Measurements from ENCODE around the gene DGCR8.

Gene DGCR8

DNA sequence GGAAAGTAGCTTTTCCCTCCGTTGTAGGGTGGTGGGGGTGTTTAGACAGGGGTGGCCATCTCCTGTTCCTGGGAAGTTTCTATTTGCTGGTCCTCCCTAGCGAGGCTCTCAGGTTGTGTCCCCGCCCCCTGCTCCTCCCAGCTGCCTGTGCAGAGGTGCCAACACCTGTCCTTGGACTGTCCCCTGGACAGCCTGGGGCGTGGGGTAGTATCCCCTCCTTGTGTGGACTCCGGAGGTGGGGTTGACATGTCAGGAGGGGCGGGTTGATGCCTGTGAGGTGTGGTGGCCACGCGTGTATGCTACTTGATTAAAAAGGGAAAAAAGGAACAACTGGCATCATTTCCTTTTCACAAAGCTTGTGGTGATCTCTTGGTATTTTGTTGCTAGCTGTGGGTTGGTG lies 21.6 kb downstream of the DGCR8 start:
- Histone ChIP-seq H3K9ac (no peak overlapping the region), H3K27ac (no peak overlapping the region), H3K4me3 (IDR thresholded peaks at IDR 0.05; ENCODE audit: insufficient read depth, low read depth, low read length) (no peak overlapping the region), H2AFZ (ENCODE audit: low read depth) (no peak overlapping the region), H4K20me1 (ENCODE audit: insufficient read depth) (no peaks in the 10 kb centered on the region), H3K4me2 (no peak overlapping the region), H3K79me2 (ENCODE audit: insufficient read depth, low read depth) (no peaks in the 10 kb centered on the region), H3K4me1 (ENCODE audit: low read depth, poor library complexity, severe bottlenecking) (no peaks in the 10 kb centered on the region), H3K36me3 (ENCODE audit: insufficient read depth) (peaks cover 6% of the 10 kb centered on the region; the same call in 1 of the 2 replicates), H3K27me3 (ENCODE audit: insufficient read depth, low read depth) (no peaks in the 10 kb centered on the region)
- TF ChIP-seq, protein P1, sequence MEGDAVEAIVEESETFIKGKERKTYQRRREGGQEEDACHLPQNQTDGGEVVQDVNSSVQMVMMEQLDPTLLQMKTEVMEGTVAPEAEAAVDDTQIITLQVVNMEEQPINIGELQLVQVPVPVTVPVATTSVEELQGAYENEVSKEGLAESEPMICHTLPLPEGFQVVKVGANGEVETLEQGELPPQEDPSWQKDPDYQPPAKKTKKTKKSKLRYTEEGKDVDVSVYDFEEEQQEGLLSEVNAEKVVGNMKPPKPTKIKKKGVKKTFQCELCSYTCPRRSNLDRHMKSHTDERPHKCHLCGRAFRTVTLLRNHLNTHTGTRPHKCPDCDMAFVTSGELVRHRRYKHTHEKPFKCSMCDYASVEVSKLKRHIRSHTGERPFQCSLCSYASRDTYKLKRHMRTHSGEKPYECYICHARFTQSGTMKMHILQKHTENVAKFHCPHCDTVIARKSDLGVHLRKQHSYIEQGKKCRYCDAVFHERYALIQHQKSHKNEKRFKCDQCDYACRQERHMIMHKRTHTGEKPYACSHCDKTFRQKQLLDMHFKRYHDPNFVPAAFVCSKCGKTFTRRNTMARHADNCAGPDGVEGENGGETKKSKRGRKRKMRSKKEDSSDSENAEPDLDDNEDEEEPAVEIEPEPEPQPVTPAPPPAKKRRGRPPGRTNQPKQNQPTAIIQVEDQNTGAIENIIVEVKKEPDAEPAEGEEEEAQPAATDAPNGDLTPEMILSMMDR (conservative IDR thresholded peaks at IDR 0.05; ENCODE audit: low read depth, low read length), result no peak

DNA sequence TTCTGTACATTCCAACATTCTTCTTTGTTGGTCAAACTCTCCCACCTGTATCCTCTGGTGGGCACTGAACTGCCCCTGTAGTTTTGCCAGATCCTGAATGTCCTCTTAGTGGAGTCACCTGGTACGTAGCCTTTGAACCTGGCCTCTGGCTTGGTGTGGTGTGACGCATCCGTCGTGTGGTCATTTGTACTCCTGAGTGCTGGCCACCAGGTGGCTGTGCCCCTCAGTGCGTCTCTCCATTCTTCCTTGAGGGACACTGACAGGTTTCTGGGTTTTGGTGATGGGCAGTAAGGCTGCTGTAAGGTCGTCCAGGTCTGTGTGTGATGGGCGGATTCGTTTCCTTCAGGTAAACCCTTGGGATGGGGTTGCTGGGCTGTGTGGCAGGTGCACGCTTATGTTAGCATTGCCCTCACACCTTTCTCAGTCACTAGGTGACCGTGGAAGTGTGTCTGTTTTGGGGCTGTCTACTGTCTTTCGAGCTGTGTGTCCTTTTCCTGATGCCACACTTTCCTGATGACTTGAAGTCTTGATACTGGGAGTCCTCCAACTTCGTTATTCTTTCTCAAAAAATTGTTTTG lies 22.3 kb downstream of the DGCR8 start:
- H3K36me3 ChIP-seq (ENCODE audit: insufficient read depth), result peaks cover 6% of the 10 kb centered on the region; the same call in 1 of the 2 replicates
- no peak overlapping the region for H3K4me2 ChIP-seq

DNA sequence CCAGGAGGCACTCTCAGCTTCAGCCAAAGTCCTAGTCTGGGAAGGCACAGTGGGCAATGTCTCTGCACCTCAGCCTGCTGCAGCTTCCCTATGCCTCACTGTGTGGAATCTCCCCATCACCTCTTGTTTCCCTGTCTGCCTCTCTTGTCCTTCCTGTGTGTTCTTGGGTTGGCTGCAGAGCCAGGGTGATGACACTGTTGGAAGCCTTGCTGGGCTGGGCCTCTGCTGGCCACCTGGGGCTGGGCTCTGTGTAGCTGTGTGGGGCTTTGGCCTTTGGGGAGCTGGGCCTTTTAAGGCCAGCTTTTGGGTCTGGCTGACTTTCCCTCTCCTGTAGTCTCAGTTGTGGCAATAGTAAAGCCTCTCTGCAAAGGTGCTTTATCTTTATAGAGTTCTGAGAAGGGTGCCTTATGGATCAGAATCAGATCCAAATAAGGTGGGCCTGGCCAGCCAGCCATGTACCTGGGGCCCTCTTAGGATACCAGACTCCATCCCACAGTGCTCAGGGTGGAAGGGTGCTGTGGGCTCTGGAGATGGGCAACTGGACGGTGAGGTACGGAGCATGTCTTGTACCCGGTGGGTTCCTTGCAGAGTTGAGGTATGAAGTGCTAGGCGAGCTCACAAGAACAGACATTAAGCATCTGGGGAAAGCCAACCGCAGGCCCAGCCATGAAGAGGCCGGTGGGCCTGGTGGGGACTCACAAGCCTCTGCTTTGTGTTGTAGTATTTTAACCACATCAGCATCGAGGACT lies 25.6 kb downstream of the DGCR8 start:
- H3K27me3 ChIP-seq (ENCODE audit: insufficient read depth, low read depth), result no peaks in the 10 kb centered on the region
- no peaks in the 10 kb centered on the region for H3K79me2 ChIP-seq (ENCODE audit: insufficient read depth, low read depth)
- no peaks in the 10 kb centered on the region for H3K4me1 ChIP-seq (ENCODE audit: low read depth, poor library complexity, severe bottlenecking)
- H3K4me2 ChIP-seq, result no peak overlapping the region
- H3K4me3 ChIP-seq (IDR thresholded peaks at IDR 0.05; ENCODE audit: insufficient read depth, low read depth, low read length), result no peak overlapping the region
- H2AFZ ChIP-seq (ENCODE audit: low read depth), result no peak overlapping the region
- no peaks in the 10 kb centered on the region for H4K20me1 ChIP-seq (ENCODE audit: insufficient read depth)
- TF ChIP-seq, protein P1 (conservative IDR thresholded peaks at IDR 0.05; ENCODE audit: low read depth, low read length), result no peak
- H3K9ac ChIP-seq, result no peak overlapping the region
- H3K27ac ChIP-seq, result no peak overlapping the region
- H3K36me3 ChIP-seq (ENCODE audit: insufficient read depth), result no peaks in the 10 kb centered on the region

More for the DNA sequence above, 22.3 kb downstream of the DGCR8 start:
- H3K27ac ChIP-seq, result no peak overlapping the region
- no peaks in the 10 kb centered on the region for H3K79me2 ChIP-seq (ENCODE audit: insufficient read depth, low read depth)
- H3K4me3 ChIP-seq (IDR thresholded peaks at IDR 0.05; ENCODE audit: insufficient read depth, low read depth, low read length), result no peak overlapping the region
- TF ChIP-seq, protein P1 (conservative IDR thresholded peaks at IDR 0.05; ENCODE audit: low read depth, low read length), result no peak
- H3K4me1 ChIP-seq (ENCODE audit: low read depth, poor library complexity, severe bottlenecking), result no peaks in the 10 kb centered on the region
- no peak overlapping the region for H3K9ac ChIP-seq
- H4K20me1 ChIP-seq (ENCODE audit: insufficient read depth), result no peaks in the 10 kb centered on the region
- no peak overlapping the region for H2AFZ ChIP-seq (ENCODE audit: low read depth)
- H3K27me3 ChIP-seq (ENCODE audit: insufficient read depth, low read depth), result no peaks in the 10 kb centered on the region

DNA sequence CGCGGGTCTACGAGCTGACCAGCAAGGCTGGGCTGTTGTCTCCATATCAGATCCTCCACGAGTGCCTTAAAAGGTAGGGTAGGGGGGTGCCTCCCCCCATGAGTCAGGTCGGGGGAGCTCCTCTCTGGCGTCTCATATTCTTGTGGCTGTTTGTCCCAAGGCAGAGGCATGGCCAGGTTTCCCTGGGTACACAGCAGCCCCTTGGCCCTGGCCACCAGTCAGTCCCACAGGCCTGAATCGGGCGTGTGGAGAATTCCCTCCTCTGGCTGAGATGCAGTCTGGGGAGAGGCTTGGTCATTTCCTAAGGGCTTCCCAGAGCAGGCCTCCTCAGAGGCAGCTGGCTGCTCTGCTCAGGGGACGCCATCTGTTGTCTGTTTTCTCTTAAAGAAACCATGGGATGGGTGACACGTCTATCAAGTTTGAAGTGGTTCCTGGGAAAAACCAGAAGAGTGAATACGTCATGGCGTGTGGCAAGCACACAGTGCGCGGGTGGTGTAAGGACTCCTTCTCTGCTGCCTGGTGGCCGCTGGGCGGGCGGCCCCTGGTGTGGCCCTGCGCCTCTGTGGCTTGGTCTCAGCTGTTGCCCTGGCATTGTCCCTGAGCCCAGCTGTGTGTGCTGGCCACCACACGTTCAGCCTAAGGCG lies 26.3 kb downstream of the DGCR8 start:
- Histone ChIP-seq H3K4me3 (IDR thresholded peaks at IDR 0.05; ENCODE audit: insufficient read depth, low read depth, low read length) (no peak overlapping the region), H3K27me3 (ENCODE audit: insufficient read depth, low read depth) (no peaks in the 10 kb centered on the region), H3K4me2 (no peak overlapping the region), H3K27ac (no peak overlapping the region), H3K9ac (no peak overlapping the region), H3K36me3 (ENCODE audit: insufficient read depth) (no peaks in the 10 kb centered on the region), H4K20me1 (ENCODE audit: insufficient read depth) (no peaks in the 10 kb centered on the region), H3K79me2 (ENCODE audit: insufficient read depth, low read depth) (no peaks in the 10 kb centered on the region), H3K4me1 (ENCODE audit: low read depth, poor library complexity, severe bottlenecking) (no peaks in the 10 kb centered on the region), H2AFZ (ENCODE audit: low read depth) (no peak overlapping the region)
- TF ChIP-seq, protein P1 (conservative IDR thresholded peaks at IDR 0.05; ENCODE audit: low read depth, low read length), result no peak

Data from KMS-11 (cell line).